ENCODE measurements around the gene CCDC191. TPM values are rescaled to one million over a fixed set of nuclear protein-coding genes. Genes with fewer than 3 reads are reported as not detected.

Gene CCDC191
- total RNA-seq, 1 experiment from 2014 or later, result 1.1 TPM

- no peak for DNase-seq (ENCODE audit: low spot score)
Measured at GRCh38 chr3:114057011-114057347, 653 bp upstream of the CCDC191 start.

GRCh38 chr3:114052216-114052615, 4.1 kb downstream of the CCDC191 start:
- no peak for DNase-seq (ENCODE audit: low spot score)

GRCh38 chr3:114043205-114043604, 13.1 kb downstream of the CCDC191 start:
- no peak for DNase-seq (ENCODE audit: low spot score)

GRCh38 chr3:114035896-114036295, 20.4 kb downstream of the CCDC191 start:
- no peak for DNase-seq (ENCODE audit: low spot score)

- DNase-seq (ENCODE audit: low spot score), result no peak
Measured at GRCh38 chr3:114034787-114035545, 21.4 kb downstream of the CCDC191 start.

- no peak for DNase-seq (ENCODE audit: low spot score)
Measured at GRCh38 chr3:114034211-114034610, 22.1 kb downstream of the CCDC191 start.

- no peak for DNase-seq (ENCODE audit: low spot score)
Measured at GRCh38 chr3:114033721-114034120, 22.6 kb downstream of the CCDC191 start.

- no peak for DNase-seq (ENCODE audit: low spot score)
Measured at GRCh38 chr3:114026331-114026730, 30.0 kb downstream of the CCDC191 start.

- no peak for DNase-seq (ENCODE audit: low spot score)
Measured at GRCh38 chr3:114025451-114025850, 30.9 kb downstream of the CCDC191 start.

GRCh38 chr3:114022145-114022802, 34.1 kb downstream of the CCDC191 start:
- no peak for DNase-seq (ENCODE audit: low spot score)

- no peak for DNase-seq (ENCODE audit: low spot score)
Measured at GRCh38 chr3:114020907-114021306, 35.4 kb downstream of the CCDC191 start.

GRCh38 chr3:114019486-114019885, 36.8 kb downstream of the CCDC191 start:
- DNase-seq (ENCODE audit: low spot score), result no peak

GRCh38 chr3:114014211-114014610, 42.1 kb downstream of the CCDC191 start:
- no peak for DNase-seq (ENCODE audit: low spot score)

- no peak for DNase-seq (ENCODE audit: low spot score)
Measured at GRCh38 chr3:114011059-114011797, 45.1 kb downstream of the CCDC191 start.

GRCh38 chr3:114005481-114005880, 50.8 kb downstream of the CCDC191 start:
- no peak for DNase-seq (ENCODE audit: low spot score)

GRCh38 chr3:113985541-113985940, 70.8 kb downstream of the CCDC191 start:
- DNase-seq (ENCODE audit: low spot score), result no peak

GRCh38 chr3:113983544-113983943, 72.8 kb downstream of the CCDC191 start:
- no peak for DNase-seq (ENCODE audit: low spot score)

- DNase-seq (ENCODE audit: low spot score), result no peak
Measured at GRCh38 chr3:113981803-113982202, 74.5 kb downstream of the CCDC191 start.

- DNase-seq (ENCODE audit: low spot score), result no peak
Measured at GRCh38 chr3:113979916-113980315, 76.4 kb downstream of the CCDC191 start.

GRCh38 chr3:113977822-113978221, 78.5 kb downstream of the CCDC191 start:
- no peak for DNase-seq (ENCODE audit: low spot score)

GRCh38 chr3:113968986-113969385, 87.3 kb downstream of the CCDC191 start:
- DNase-seq (ENCODE audit: low spot score), result no peak

- DNase-seq (ENCODE audit: low spot score), result peak; percentile 34
Measured at GRCh38 chr3:113966172-113966571, 90.2 kb downstream of the CCDC191 start.

GRCh38 chr3:113963879-113964278, 92.4 kb downstream of the CCDC191 start:
- no peak for DNase-seq (ENCODE audit: low spot score)
